Measurements from ENCODE around the gene TYROBP. TPM values are rescaled to one million over a fixed set of nuclear protein-coding genes. Genes with fewer than 3 reads are reported as not detected.

The TYROBP gene
- total RNA-seq, 4 donors from 2014 or later: 47.1 to 145 (median 50.7) TPM

DNA sequence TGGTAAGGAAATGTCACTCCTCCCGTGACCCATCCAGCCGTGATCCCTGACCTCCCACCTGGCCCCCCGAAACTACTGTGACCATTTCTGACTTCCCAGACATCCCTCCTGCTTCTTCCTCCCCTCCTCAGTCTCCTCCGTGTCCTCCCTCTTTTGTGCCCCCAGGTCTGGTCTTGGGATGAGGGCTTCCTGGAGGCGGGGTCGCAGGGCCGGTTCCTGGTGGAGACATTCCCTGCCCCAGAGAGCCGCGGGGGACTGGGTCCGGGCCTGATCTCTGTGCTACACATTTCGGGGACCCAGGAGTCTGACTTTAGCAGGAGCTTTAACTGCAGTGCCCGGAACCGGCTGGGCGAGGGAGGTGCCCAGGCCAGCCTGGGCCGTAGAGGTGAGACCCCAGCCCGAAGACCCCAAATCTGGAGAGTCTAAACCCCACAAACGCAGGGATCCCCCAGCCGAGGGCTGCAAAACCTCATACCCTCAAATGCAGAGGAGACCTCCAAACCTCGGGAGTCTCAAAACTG lies 46.4 kb downstream of the TYROBP start:
- H3K9me3 ChIP-seq: no peaks in the 10 kb centered on the region
- intact Hi-C loops (cut with DNase I): no loop called here

DNA sequence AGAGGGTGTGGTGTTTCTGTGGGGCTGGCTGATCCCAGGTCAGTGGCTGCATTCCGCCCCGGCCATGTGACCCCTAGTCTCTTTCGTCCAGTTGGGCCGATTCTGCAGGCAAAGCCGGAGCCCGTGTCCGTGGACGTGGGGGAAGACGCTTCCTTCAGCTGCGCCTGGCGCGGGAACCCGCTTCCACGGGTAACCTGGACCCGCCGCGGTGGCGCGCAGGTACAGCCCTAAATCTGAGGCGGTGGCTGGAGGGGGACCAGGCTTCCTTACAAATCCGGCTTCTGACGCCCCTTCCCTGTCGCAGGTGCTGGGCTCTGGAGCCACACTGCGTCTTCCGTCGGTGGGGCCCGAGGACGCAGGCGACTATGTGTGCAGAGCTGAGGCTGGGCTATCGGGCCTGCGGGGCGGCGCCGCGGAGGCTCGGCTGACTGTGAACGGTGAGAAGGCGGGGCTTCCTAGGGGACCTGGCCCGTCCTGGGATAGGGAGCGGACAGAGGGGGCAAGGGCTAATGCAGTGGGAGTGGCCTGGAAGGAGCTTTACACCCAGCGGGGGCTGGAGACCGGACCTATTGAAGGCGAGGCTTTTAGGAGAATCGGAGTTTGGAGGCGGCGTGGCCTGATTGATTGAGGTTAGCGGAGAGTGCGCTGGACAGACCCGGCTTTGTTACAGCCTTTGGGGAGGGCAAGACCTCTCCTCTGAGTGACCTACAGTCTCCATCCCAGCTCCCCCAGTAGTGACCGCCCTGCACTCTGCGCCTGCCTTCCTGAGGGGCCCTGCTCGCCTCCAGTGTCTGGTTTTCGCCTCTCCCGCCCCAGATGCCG lies 47.1 kb downstream of the TYROBP start:
- no peak for TF ChIP-seq EP300 (IDR thresholded peaks at IDR 0.05)
- no peak for TF ChIP-seq POLR2AphosphoS5 (IDR thresholded peaks at IDR 0.05)
- TF ChIP-seq POLR2A (IDR thresholded peaks at IDR 0.05; ENCODE audit: low read depth): no peak
- TF ChIP-seq, protein P1, sequence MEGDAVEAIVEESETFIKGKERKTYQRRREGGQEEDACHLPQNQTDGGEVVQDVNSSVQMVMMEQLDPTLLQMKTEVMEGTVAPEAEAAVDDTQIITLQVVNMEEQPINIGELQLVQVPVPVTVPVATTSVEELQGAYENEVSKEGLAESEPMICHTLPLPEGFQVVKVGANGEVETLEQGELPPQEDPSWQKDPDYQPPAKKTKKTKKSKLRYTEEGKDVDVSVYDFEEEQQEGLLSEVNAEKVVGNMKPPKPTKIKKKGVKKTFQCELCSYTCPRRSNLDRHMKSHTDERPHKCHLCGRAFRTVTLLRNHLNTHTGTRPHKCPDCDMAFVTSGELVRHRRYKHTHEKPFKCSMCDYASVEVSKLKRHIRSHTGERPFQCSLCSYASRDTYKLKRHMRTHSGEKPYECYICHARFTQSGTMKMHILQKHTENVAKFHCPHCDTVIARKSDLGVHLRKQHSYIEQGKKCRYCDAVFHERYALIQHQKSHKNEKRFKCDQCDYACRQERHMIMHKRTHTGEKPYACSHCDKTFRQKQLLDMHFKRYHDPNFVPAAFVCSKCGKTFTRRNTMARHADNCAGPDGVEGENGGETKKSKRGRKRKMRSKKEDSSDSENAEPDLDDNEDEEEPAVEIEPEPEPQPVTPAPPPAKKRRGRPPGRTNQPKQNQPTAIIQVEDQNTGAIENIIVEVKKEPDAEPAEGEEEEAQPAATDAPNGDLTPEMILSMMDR (IDR thresholded peaks at IDR 0.05): no peak
- Histone ChIP-seq H3K4me3 (no peak overlapping the region), H3K9me3 (no peaks in the 10 kb centered on the region), H3K4me1 (peaks cover 11 to 22% (median 18%) of the 10 kb centered on the region in 4 donors), H3K27ac (replicated peaks in 1 of 4) (no peak overlapping the region), H3K27me3 (peaks cover 4 to 83% (median 25%) of the 10 kb centered on the region in 4 donors), H3K36me3 (no peaks in the 10 kb centered on the region)
- WGBS: 22% methylated on average over 24 of the region's 55 CpGs
- no peak for DNase-seq (ENCODE audit: extremely low spot score)
- intact Hi-C loops (cut with DNase I): no loop called here

More for the DNA sequence above, 46.4 kb downstream of the TYROBP start:
- no peaks in the 10 kb centered on the region for H3K36me3 ChIP-seq
- 60% methylated on average over 18 of the region's 19 CpGs for WGBS
- H3K27ac ChIP-seq (replicated peaks in 1 of 4): no peak overlapping the region
- peaks cover 4 to 16% (median 11%) of the 10 kb centered on the region in 4 donors for H3K4me1 ChIP-seq
- H3K4me3 ChIP-seq: no peak overlapping the region
- no peak for DNase-seq (ENCODE audit: extremely low spot score)
- peaks cover under 1 to 79% (median 20%) of the 10 kb centered on the region in 4 donors for H3K27me3 ChIP-seq
- TF ChIP-seq POLR2A (IDR thresholded peaks at IDR 0.05; ENCODE audit: low read depth): no peak
- TF ChIP-seq EP300 (IDR thresholded peaks at IDR 0.05): no peak
- TF ChIP-seq POLR2AphosphoS5 (IDR thresholded peaks at IDR 0.05): no peak
- TF ChIP-seq, protein P1 (IDR thresholded peaks at IDR 0.05): no peak

DNA sequence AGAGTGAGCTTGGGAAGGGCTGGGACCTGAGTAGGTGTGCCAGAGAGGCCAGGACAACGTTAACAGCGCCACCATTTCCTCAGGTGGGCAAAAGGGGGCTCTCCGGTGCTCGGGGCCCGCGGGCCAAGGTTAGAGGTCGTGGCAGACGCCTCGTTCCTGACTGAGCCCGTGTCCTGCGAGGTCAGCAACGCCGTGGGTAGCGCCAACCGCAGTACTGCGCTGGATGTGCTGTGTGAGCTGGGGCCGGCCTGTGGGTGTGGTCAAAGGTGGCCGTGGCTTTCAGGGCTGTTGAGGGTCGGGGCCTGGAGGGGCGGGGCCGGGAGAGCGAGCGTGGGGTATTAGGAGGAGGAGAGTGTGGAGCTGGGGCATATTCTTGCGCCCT lies 47.7 kb downstream of the TYROBP start:
- Histone ChIP-seq H3K27ac (replicated peaks in 1 of 4) (no peak overlapping the region), H3K27me3 (peaks cover 4 to 85% (median 30%) of the 10 kb centered on the region in 4 donors), H3K4me3 (no peak overlapping the region), H3K4me1 (peaks cover 14 to 25% (median 20%) of the 10 kb centered on the region in 4 donors), H3K36me3 (no peaks in the 10 kb centered on the region), H3K9me3 (no peaks in the 10 kb centered on the region)
- no peak for DNase-seq (ENCODE audit: extremely low spot score)
- 31% methylated on average over 16 of the region's 24 CpGs for WGBS
- TF ChIP-seq POLR2AphosphoS5 (IDR thresholded peaks at IDR 0.05): no peak
- no peak for TF ChIP-seq POLR2A (IDR thresholded peaks at IDR 0.05; ENCODE audit: low read depth)
- TF ChIP-seq, protein P1 (IDR thresholded peaks at IDR 0.05): no peak
- no peak for TF ChIP-seq EP300 (IDR thresholded peaks at IDR 0.05)
- intact Hi-C loops (cut with DNase I): no loop called here

DNA sequence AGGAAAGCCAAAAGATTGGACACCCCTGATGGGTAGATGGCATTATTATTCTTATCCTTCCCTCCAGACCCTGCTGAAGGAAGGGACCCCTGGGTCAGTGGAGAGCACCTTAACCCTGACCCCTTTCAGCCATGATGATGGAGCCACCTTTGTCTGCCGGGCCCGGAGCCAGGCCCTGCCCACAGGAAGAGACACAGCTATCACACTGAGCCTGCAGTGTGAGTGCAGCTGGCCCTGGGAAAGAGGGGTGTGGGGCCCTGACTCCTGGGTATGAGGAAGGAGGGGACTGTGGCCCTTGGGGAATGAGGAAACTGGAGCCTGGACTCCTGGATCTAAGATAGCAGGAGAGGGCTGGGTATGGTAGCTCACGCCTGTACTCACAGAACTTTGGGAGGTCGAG lies 48.7 kb downstream of the TYROBP start:
- TF ChIP-seq EP300 (IDR thresholded peaks at IDR 0.05): no peak
- TF ChIP-seq POLR2AphosphoS5 (IDR thresholded peaks at IDR 0.05): no peak
- TF ChIP-seq, protein P1 (IDR thresholded peaks at IDR 0.05): no peak
- WGBS: 90% methylated on average over 4 of the region's 4 CpGs
- peaks cover 14 to 25% (median 20%) of the 10 kb centered on the region in 4 donors for H3K4me1 ChIP-seq
- no peak overlapping the region for H3K27ac ChIP-seq (replicated peaks in 1 of 4)
- no peaks in the 10 kb centered on the region for H3K36me3 ChIP-seq
- no peaks in the 10 kb centered on the region for H3K9me3 ChIP-seq
- no peak overlapping the region for H3K4me3 ChIP-seq
- no peak for DNase-seq (ENCODE audit: extremely low spot score)
- H3K27me3 ChIP-seq: peaks cover 4 to 88% (median 37%) of the 10 kb centered on the region in 4 donors
- intact Hi-C loops (cut with DNase I): loop anchor here (10.0 kb wide), 1 partner anchor 75 kb away; no protein-coding TSS in a partner anchor
